NCI-H2029 treated with DMSO at 0.1 percent for 48 hours (cell line): ENCODE results near the gene USP2.

Source experiments
- DNase-seq: peaks from one replicate; lab custom pipeline; 2025; lab: John Stamatoyannopoulos, UW

Gene USP2

DNA sequence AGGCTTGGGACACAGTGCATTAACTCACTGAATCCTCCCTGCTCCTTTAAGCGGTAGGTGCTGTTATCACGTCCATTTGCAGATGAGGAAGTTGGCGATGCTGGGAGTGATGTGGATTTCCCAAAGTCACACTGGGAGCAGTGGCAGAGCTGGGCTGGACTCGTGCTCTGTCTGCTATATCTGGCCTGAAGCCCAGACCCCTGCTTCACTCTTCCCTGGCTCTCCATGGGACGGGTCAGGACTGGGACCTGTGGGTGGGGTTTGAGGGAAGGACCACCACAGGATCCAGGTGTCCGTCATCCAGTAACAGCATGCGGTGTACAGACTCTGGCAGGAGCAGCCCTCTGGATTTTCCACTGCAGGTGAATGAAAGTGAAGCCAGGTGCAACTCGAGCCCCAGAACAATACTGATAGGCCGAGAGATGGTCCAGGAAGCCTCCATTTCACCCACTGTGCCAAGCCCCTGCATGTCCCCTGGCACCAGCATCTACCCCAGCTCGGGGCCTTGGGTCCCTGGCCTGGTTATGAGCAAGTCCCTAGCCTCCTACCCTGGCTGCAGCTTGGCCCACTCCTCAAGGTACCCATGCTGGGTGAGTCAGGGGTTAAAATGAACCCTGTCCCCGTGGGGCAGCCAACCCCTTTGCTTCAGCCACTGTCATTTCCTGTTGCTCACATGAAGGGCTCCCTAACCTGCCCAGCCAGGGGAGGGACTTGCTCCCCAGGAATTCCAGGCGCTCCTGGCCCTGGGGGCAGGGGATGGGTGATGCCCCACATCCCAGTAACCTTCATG is 4.2 kb downstream of the USP2 start:
- no peak for DNase-seq

- DNase-seq: no peak
Observed at GRCh38 chr11:119376197-119376847, 5.2 kb downstream of the USP2 start.

DNA sequence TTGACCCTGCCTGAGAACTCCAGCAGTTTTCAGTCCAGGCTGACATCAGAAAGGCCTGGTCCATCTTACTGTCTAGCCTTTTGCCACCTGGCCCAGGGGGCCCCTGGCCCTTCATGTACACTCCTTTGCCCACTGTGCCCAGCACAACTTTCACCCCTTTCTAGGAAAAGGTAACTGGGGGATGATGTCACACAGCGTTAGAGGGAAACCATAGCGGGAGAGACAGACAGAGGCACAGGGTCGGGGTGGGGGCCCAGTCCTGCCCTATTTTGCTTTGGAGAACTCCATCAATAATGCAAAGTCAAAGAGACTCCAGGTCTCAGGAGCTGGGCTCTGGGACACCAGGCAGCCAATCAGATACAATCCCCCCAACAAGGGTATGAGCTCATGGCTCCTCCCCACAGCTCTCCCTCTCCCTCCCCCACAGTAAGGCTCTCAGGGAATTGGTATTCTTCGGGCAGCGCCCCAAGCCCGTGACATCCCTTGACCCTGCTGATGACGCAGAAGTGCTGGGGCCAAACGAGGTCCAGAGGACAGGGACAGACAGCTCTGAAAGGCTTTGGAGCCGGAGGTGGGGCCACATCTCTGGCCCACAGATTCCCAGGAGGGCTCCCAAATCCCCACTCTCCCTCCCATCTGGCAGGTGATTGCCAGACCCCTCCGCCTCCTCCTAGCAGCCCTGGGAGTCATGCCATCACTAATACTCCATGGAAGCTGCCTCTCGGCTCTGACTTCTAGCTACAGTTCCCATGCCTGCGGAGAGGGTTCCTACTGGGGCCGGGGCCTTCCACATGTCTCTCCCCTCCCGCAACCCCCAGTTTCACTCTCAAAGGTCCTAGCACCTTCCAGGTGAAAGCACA is 5.9 kb downstream of the USP2 start:
- no peak for DNase-seq

- DNase-seq: no peak
Observed at GRCh38 chr11:119374632-119375336, 6.7 kb downstream of the USP2 start.

- DNase-seq: peak; percentile 52
Observed at GRCh38 chr11:119373921-119374631, 7.4 kb downstream of the USP2 start.

GRCh38 chr11:119373059-119373920 is 8.2 kb downstream of the USP2 start:
- DNase-seq: no peak

GRCh38 chr11:119372260-119373058 is 9.0 kb downstream of the USP2 start:
- DNase-seq: no peak

GRCh38 chr11:119371778-119372182 is 9.7 kb downstream of the USP2 start:
- no peak for DNase-seq

DNA sequence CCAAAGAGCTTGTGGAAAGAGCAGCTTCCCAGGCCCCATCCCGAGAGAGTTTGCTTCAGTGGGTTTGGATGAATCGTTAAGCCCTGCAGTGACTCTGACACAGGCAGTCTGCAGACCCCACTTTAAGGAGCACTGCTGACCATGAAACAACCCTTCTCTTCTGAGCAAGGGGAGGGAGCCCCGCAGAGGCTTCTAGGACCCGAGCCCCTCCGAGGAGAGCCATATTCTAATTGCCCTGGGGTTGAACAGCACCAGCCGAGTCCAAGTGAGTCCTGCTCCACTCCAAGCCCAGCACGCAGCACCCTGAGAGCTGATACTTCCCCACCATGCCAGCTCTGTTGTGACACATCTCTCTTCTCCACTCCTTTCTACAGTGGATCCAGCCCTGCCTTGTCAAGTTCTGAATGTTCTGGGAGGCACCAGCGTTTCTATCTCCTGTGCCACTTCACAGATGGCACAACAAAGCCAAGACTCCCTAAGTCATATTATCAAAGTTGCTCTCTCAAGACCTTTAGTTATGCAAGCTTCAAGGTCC is 10.4 kb downstream of the USP2 start:
- DNase-seq: no peak

- no peak for DNase-seq
Observed at GRCh38 chr11:119370486-119371046, 10.9 kb downstream of the USP2 start.

GRCh38 chr11:119369132-119369925 is 12.2 kb downstream of the USP2 start:
- no peak for DNase-seq

- peak; percentile 34 for DNase-seq
Observed at GRCh38 chr11:119368121-119369034, 13.1 kb downstream of the USP2 start.

GRCh38 chr11:119367661-119368120 is 13.8 kb downstream of the USP2 start:
- no peak for DNase-seq

GRCh38 chr11:119366690-119367620 is 14.5 kb downstream of the USP2 start:
- DNase-seq: no peak

DNA sequence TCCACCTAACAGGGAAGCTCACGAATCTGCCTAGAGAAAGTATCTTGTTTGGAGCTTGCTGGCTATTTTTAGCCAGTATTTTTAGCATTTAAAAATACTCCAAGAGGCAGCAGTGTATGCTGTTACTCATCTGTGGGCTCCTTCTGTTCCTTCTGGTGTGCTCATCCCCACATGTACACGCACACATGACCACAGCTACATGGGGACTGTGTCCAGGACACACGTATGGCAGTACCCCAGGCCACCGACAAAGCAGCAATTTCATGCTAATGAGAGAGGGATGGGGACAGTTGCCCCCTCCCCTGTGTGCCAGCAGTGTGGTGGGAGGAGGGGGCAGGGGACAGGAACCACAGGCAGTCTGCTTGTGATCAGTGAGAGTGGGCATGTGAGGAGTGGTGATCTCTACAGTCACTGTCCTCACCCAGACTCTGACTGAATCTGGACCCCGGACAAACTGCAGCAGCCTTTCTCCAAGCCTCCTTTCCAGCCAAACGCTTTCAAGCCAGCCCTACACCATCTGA is 16.4 kb downstream of the USP2 start:
- no peak for DNase-seq
